Kidney epithelial cell (primary cell): ENCODE measurements around the gene U2AF2. TPM values are rescaled to one million over a fixed set of nuclear protein-coding genes. Genes with fewer than 3 reads are reported as not detected.

Experiments used
- DNase-seq: peaks from one replicate; pipeline ENCODE4 v3.0.0-alpha.2; 2010; ENCODE audit warnings: low read depth
- H3K27me3 ChIP-seq: 2 replicates; pipeline ENCODE4 v1.6.0; 2011; ENCODE audit warnings: low read length; ENCODE audit not compliant: control insufficient read depth, insufficient read depth
- H3K36me3 ChIP-seq: 2 replicates; pipeline ENCODE4 v1.5.1; 2011; ENCODE audit warnings: low read length; ENCODE audit not compliant: control insufficient read depth, insufficient read depth
- H3K4me3 ChIP-seq: 2 replicates; pipeline ENCODE4 v1.5.1; 2011; ENCODE audit warnings: low read depth, mild to moderate bottlenecking, control low read depth, low read length
- CTCF ChIP-seq: IDR thresholded peaks from 2 replicates; pipeline ENCODE4 v1.5.1; 2011; ENCODE audit warnings: mild to moderate bottlenecking, moderate library complexity, low read length, control low read depth, inconsistent platforms; ENCODE audit not compliant: insufficient read depth, poor library complexity, severe bottlenecking
- total RNA-seq: library from RNA; depleted of rRNA; stranded (reverse); fragments of >200 nt; gene quantifications from 2 replicates; pipeline ENCODE4 v1.2.3, GENCODE V29; 2015

Gene U2AF2
- total RNA-seq, 1 donor from 2014 or later, result 153 TPM

GRCh38 chr19:55667511-55667910, 12.7 kb downstream of the U2AF2 start:
- H3K27me3 ChIP-seq, result no peaks in the 10 kb centered on the region
- H3K4me3 ChIP-seq, result no peak overlapping the region
- no peak for TF ChIP-seq CTCF
- peaks cover 12% of the 10 kb centered on the region for H3K36me3 ChIP-seq
- no peak for DNase-seq

- Histone ChIP-seq H3K4me3 (no peak overlapping the region), H3K27me3 (no peaks in the 10 kb centered on the region), H3K36me3 (peaks cover 9% of the 10 kb centered on the region)
- DNase-seq, result no peak
- no peak for TF ChIP-seq CTCF
Measured at GRCh38 chr19:55667958-55668357, 13.1 kb downstream of the U2AF2 start.

GRCh38 chr19:55668603-55669348, 13.9 kb downstream of the U2AF2 start:
- no peaks in the 10 kb centered on the region for H3K27me3 ChIP-seq
- H3K36me3 ChIP-seq, result peaks cover 6% of the 10 kb centered on the region
- no peak for TF ChIP-seq CTCF
- DNase-seq, result no peak
- no peak overlapping the region for H3K4me3 ChIP-seq

- peaks cover 6% of the 10 kb centered on the region for H3K36me3 ChIP-seq
- TF ChIP-seq CTCF, result no peak
- H3K4me3 ChIP-seq, result no peak overlapping the region
- DNase-seq, result no peak
- H3K27me3 ChIP-seq, result no peaks in the 10 kb centered on the region
Measured at GRCh38 chr19:55669418-55670279, 14.8 kb downstream of the U2AF2 start.

- Histone ChIP-seq H3K36me3 (peaks cover 6% of the 10 kb centered on the region), H3K4me3 (no peak overlapping the region), H3K27me3 (no peaks in the 10 kb centered on the region)
- TF ChIP-seq CTCF, result no peak
- no peak for DNase-seq
Measured at GRCh38 chr19:55670280-55671053, 15.6 kb downstream of the U2AF2 start.
